Loucy (cell line): ENCODE measurements around the gene SYPL1.

Experiments
- H2AFZ ChIP-seq: fragments of 200-600 bp; sonication (generic); 2 replicates; pipeline ENCODE4 v1.6.0; 2016; ENCODE audit warnings: antibody characterized with exemption, mild to moderate bottlenecking, low read length, moderate library complexity
- H3F3A ChIP-seq: fragments of 200-600 bp; 2 replicates; pipeline ENCODE4 v1.6.0; 2016; ENCODE audit warnings: antibody characterized with exemption, low read depth, mild to moderate bottlenecking
- H3K27me3 ChIP-seq: fragments of 200-600 bp; sonication (generic); 2 replicates; pipeline ENCODE4 v1.6.1; 2014; ENCODE audit warnings: low read length, mild to moderate bottlenecking; ENCODE audit not compliant: insufficient read depth, poor library complexity, severe bottlenecking
- H3K36me3 ChIP-seq: fragments of 200-600 bp; sonication (generic); 2 replicates; pipeline ENCODE4 v1.6.1; 2016; ENCODE audit warnings: low read length; ENCODE audit not compliant: insufficient read depth
- H3K4me1 ChIP-seq: fragments of 200-600 bp; sonication (generic); 2 replicates; pipeline ENCODE4 v1.5.1; 2014; ENCODE audit warnings: low read length, mild to moderate bottlenecking; ENCODE audit not compliant: insufficient read depth, poor library complexity, severe bottlenecking
- H3K4me2 ChIP-seq: fragments of 200-600 bp; sonication (generic); 2 replicates; pipeline ENCODE4 v1.6.0; 2014; ENCODE audit warnings: antibody characterized with exemption, low read length, low read depth, mild to moderate bottlenecking; ENCODE audit not compliant: poor library complexity, severe bottlenecking
- H3K4me3 ChIP-seq: fragments of 200-600 bp; sonication (generic); 2 replicates; pipeline ENCODE4 v1.5.1; 2014; ENCODE audit warnings: low read length, mild to moderate bottlenecking, mixed read lengths; ENCODE audit not compliant: poor library complexity, severe bottlenecking
- H3K79me2 ChIP-seq: fragments of 200-600 bp; sonication (generic); 2 replicates; pipeline ENCODE4 v1.6.1; 2014; ENCODE audit warnings: low read length; ENCODE audit not compliant: insufficient read depth
- H3K9ac ChIP-seq: fragments of 200-600 bp; sonication (generic); 2 replicates; pipeline ENCODE4 v1.6.0; 2014; ENCODE audit warnings: mild to moderate bottlenecking, low read depth, low read length, moderate library complexity; ENCODE audit not compliant: poor library complexity, severe bottlenecking
- H3K9me2 ChIP-seq: fragments of 200-600 bp; sonication (generic); replicated peaks from 2 replicates; pipeline ENCODE4 v1.6.1; 2016; ENCODE audit warnings: low read depth, low read length, mixed read lengths
- H3K9me3 ChIP-seq: fragments of 200-600 bp; sonication (generic); 2 replicates; pipeline ENCODE4 v1.6.1; 2014; ENCODE audit warnings: mild to moderate bottlenecking, antibody characterized with exemption, low read length, low read depth; ENCODE audit not compliant: insufficient read depth
- H4K20me1 ChIP-seq: fragments of 200-600 bp; sonication (generic); 2 replicates; pipeline ENCODE4 v1.6.0; 2014; ENCODE audit warnings: antibody characterized with exemption, low read length, mild to moderate bottlenecking; ENCODE audit not compliant: insufficient read depth, poor library complexity, severe bottlenecking
- CTCF ChIP-seq: fragments of 200-600 bp; sonication (generic); conservative IDR thresholded peaks from 2 replicates; pipeline ENCODE4 v1.5.1; 2014; ENCODE audit warnings: mild to moderate bottlenecking, antibody characterized with exemption, low read length
- EZH2phosphoT487 ChIP-seq: fragments of 200-600 bp; IDR thresholded peaks from 2 replicates; pipeline ENCODE4 v1.6.1; 2018; ENCODE audit warnings: antibody characterized with exemption, mild to moderate bottlenecking, moderate library complexity, borderline replicate concordance

The SYPL1 gene

GRCh38 chr7:106071356-106071998 is 40.6 kb downstream of the SYPL1 start:
- Histone ChIP-seq H3K79me2 (peaks cover 22% of the 10 kb centered on the region), H3K9me2 (no peaks in the 10 kb centered on the region), H3K4me2 (peak overlapping the region; percentile 82), H2AFZ (no peak overlapping the region), H4K20me1 (no peaks in the 10 kb centered on the region), H3K4me3 (peak overlapping the region; percentile 77), H3F3A (peaks cover 11% of the 10 kb centered on the region), H3K9ac (peak overlapping the region; percentile 91), H3K36me3 (no peaks in the 10 kb centered on the region), H3K4me1 (peaks cover 76% of the 10 kb centered on the region), H3K9me3 (no peaks in the 10 kb centered on the region), H3K27me3 (no peaks in the 10 kb centered on the region)
- TF ChIP-seq EZH2phosphoT487 (no peak), CTCF (no peak)

- Histone ChIP-seq H3K4me3 (peak overlapping the region; percentile 77), H3K36me3 (no peaks in the 10 kb centered on the region), H2AFZ (no peak overlapping the region), H3K4me2 (peak overlapping the region; percentile 82), H3K9me3 (no peaks in the 10 kb centered on the region), H3K27me3 (no peaks in the 10 kb centered on the region), H4K20me1 (no peaks in the 10 kb centered on the region), H3F3A (peaks cover 11% of the 10 kb centered on the region), H3K9ac (peak overlapping the region; percentile 91), H3K79me2 (peaks cover 22% of the 10 kb centered on the region), H3K4me1 (peaks cover 68% of the 10 kb centered on the region), H3K9me2 (no peaks in the 10 kb centered on the region)
- TF ChIP-seq CTCF: no peak
- no peak for TF ChIP-seq EZH2phosphoT487
Observed at GRCh38 chr7:106070567-106071254, 41.4 kb downstream of the SYPL1 start.

- Histone ChIP-seq H3K4me2 (peak overlapping the region; percentile 82), H3K9me2 (no peaks in the 10 kb centered on the region), H3K4me3 (peak overlapping the region; percentile 77), H3K36me3 (no peaks in the 10 kb centered on the region), H3F3A (peaks cover 11% of the 10 kb centered on the region), H3K27me3 (no peaks in the 10 kb centered on the region), H4K20me1 (no peaks in the 10 kb centered on the region), H3K79me2 (peaks cover 22% of the 10 kb centered on the region), H3K9me3 (no peaks in the 10 kb centered on the region), H2AFZ (no peak overlapping the region), H3K9ac (peak overlapping the region; percentile 91), H3K4me1 (peaks cover 68% of the 10 kb centered on the region)
- no peak for TF ChIP-seq CTCF
- no peak for TF ChIP-seq EZH2phosphoT487
Observed at GRCh38 chr7:106070201-106070551, 41.9 kb downstream of the SYPL1 start.
